ENCODE data around the gene GJB3.

DNA sequence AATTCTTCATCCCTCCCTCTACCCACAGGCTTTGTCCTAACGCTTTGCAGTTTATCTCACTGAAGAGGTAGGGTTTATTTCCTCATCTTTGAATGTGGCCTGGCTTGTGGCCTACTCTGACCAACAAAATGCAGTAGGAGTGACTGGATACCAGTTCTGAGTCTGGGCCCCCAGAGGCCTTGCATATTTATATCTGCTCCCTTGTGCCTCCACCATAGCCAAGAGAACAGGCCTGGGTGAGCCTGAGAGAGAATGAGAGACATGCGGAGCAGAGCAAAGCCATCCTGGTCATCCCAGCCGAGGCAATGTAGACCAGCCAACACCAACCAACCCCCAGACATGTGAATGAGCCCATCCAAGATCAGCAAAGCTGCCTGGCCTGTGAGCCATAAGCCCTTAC is 48.2 kb downstream of the GJB3 start:
- TF ChIP-seq YY1 (IDR thresholded peaks at IDR 0.05; ENCODE audit: insufficient read depth, insufficient read length) = no peak
- TF ChIP-seq SUZ12 (IDR thresholded peaks at IDR 0.05; ENCODE audit: extremely low read depth, insufficient read depth, insufficient read length) = no peak
- no peak for TF ChIP-seq ZNF274 (IDR thresholded peaks at IDR 0.05; ENCODE audit: low read depth, low read length)

Measured in NT2/D1 (cell line).